ENCODE results near the gene SEMA3C.

The SEMA3C gene

DNA sequence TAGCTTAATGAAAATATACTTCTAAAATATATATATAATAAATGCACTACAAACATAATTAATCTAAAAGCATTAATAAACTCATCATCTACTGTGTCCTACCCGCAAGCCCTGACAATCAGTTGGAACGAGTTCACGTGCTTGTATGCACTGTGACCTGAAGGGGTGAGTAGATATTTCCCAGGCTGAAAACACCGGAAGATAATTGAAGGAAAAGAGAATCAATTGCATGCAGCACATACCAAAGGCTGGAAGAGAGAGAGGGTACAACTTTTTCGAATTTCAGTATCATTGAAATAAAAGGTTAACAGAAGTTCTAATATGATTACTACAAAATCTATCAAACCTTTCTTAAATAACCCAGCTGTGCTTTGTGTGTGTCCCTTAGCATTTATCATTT lies 94.6 kb downstream of the SEMA3C start:
- ChIA-PET CTCF (interaction anchor here (0.6 kb wide), 1 partner anchor 689 kb away, joined by 3 read pairs; no protein-coding TSS in a partner anchor), POLR2A (ENCODE audit: low non-redundant PET) (no interaction called here)
- DNase-seq (ENCODE audit: low spot score), result no peak
- H3K27ac ChIP-seq, result no peak overlapping the region
- TF ChIP-seq, protein P1, sequence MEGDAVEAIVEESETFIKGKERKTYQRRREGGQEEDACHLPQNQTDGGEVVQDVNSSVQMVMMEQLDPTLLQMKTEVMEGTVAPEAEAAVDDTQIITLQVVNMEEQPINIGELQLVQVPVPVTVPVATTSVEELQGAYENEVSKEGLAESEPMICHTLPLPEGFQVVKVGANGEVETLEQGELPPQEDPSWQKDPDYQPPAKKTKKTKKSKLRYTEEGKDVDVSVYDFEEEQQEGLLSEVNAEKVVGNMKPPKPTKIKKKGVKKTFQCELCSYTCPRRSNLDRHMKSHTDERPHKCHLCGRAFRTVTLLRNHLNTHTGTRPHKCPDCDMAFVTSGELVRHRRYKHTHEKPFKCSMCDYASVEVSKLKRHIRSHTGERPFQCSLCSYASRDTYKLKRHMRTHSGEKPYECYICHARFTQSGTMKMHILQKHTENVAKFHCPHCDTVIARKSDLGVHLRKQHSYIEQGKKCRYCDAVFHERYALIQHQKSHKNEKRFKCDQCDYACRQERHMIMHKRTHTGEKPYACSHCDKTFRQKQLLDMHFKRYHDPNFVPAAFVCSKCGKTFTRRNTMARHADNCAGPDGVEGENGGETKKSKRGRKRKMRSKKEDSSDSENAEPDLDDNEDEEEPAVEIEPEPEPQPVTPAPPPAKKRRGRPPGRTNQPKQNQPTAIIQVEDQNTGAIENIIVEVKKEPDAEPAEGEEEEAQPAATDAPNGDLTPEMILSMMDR (conservative IDR thresholded peaks at IDR 0.05; ENCODE audit: low read depth), result no peak

DNA sequence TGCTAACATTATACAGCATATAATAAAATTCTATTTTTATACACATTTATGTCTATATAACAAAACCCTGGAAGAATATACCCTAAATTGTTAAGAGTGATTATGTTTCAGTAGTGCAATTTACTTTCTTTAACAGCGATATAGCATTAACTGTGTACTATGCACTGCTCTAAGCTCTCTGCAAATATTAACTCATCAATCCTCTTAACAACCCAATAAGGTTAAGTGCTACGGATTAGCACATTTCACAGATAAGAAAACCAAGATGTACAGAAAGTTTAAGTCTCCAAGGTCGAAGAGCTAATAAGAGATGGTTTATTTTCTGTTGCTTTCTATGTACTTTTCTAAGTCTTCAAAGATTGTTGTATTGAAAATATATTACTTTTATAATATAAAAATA lies 95.8 kb downstream of the SEMA3C start:
- ChIA-PET POLR2A (ENCODE audit: low non-redundant PET) (no interaction called here), CTCF (no interaction called here)
- TF ChIP-seq, protein P1 (conservative IDR thresholded peaks at IDR 0.05; ENCODE audit: low read depth), result no peak
- H3K27ac ChIP-seq, result no peak overlapping the region
- no peak for DNase-seq (ENCODE audit: low spot score)

GRCh38 chr7:80821771-80822319 lies 97.0 kb downstream of the SEMA3C start:
- TF ChIP-seq, protein P1 (conservative IDR thresholded peaks at IDR 0.05; ENCODE audit: low read depth), result no peak
- no peak overlapping the region for H3K27ac ChIP-seq
- DNase-seq (ENCODE audit: low spot score), result no peak
- CTCF ChIA-PET, result no interaction called here
- POLR2A ChIA-PET (ENCODE audit: low non-redundant PET), result no interaction called here

DNA sequence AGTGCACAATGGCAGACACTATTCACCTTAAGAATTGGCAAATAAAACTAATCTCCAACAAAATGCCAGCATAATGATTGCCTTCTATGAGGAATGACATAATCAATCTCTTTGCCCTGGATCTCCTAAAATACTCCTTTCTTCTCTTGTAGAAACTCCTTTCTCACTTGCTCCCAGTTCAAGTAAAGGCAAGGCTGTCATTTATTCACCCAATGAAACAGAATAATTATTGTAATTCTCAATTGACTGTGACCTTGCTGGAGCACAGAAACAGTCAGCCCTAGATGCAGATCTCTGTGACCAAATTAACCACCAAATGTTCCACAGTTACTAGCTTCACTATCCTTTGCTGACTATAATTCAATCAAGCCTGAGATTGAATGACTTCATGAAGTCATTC lies 99.3 kb downstream of the SEMA3C start:
- DNase-seq (ENCODE audit: low spot score), result no peak
- H3K27ac ChIP-seq, result no peak overlapping the region
- TF ChIP-seq, protein P1 (conservative IDR thresholded peaks at IDR 0.05; ENCODE audit: low read depth), result no peak
- CTCF ChIA-PET, result no interaction called here
- POLR2A ChIA-PET (ENCODE audit: low non-redundant PET), result no interaction called here

GRCh38 chr7:80818181-80818580 lies 100.7 kb downstream of the SEMA3C start:
- POLR2A ChIA-PET (ENCODE audit: low non-redundant PET), result no interaction called here
- H3K27ac ChIP-seq, result no peak overlapping the region
- no peak for DNase-seq (ENCODE audit: low spot score)
- CTCF ChIA-PET, result no interaction called here
- TF ChIP-seq, protein P1 (conservative IDR thresholded peaks at IDR 0.05; ENCODE audit: low read depth), result no peak

- DNase-seq (ENCODE audit: low spot score), result no peak
- ChIA-PET POLR2A (ENCODE audit: low non-redundant PET) (no interaction called here), CTCF (no interaction called here)
- H3K27ac ChIP-seq, result no peak overlapping the region
- TF ChIP-seq, protein P1 (conservative IDR thresholded peaks at IDR 0.05; ENCODE audit: low read depth), result no peak
Observed at GRCh38 chr7:80816806-80817205, 102.0 kb downstream of the SEMA3C start.

- H3K27ac ChIP-seq, result no peak overlapping the region
- DNase-seq (ENCODE audit: low spot score), result no peak
- ChIA-PET CTCF (no interaction called here), POLR2A (ENCODE audit: low non-redundant PET) (no interaction called here)
- TF ChIP-seq, protein P1 (conservative IDR thresholded peaks at IDR 0.05; ENCODE audit: low read depth), result no peak
Observed at GRCh38 chr7:80815733-80816132, 103.1 kb downstream of the SEMA3C start.
